ENCODE measurements around the gene LTBP2. TPM values are rescaled to one million over a fixed set of nuclear protein-coding genes. Genes with fewer than 3 reads are reported as not detected.

LTBP2 gene
- total RNA-seq, 2 donors from 2014 or later: 674 to 973 TPM

- no peak for ATAC-seq (ENCODE audit: insufficient number of reproducible peaks, low FRiP score, low read depth)
- no peaks in the 10 kb centered on the region for H3K9me3 ChIP-seq
- H3K36me3 ChIP-seq: peaks cover 27% of the 10 kb centered on the region
- peaks cover 19 to 27% of the 10 kb centered on the region in 2 donors for H3K4me1 ChIP-seq (ENCODE audit: control insufficient read depth in 1 of 2, low read depth in 2 of 2)
- no peaks in the 10 kb centered on the region for H3K27me3 ChIP-seq (replicated peaks; ENCODE audit: insufficient read depth)
- H3K27ac ChIP-seq: no peak overlapping the region
- no peak overlapping the region for H3K4me3 ChIP-seq
- DNase-seq (ENCODE audit: low spot score): no peak
- no peak for TF ChIP-seq CTCF (IDR thresholded peaks at IDR 0.05)
Observed at GRCh38 chr14:74486164-74486563, 125.9 kb downstream of the LTBP2 start.

GRCh38 chr14:74483321-74483720, 128.7 kb downstream of the LTBP2 start:
- ATAC-seq (ENCODE audit: insufficient number of reproducible peaks, low FRiP score, low read depth) (no peak), DNase-seq (ENCODE audit: low spot score) (no peak)
- H3K27me3 ChIP-seq (replicated peaks; ENCODE audit: insufficient read depth): no peaks in the 10 kb centered on the region
- no peak overlapping the region for H3K27ac ChIP-seq
- H3K4me3 ChIP-seq: no peak overlapping the region
- H3K36me3 ChIP-seq: peaks cover 51% of the 10 kb centered on the region
- no peak for TF ChIP-seq CTCF (IDR thresholded peaks at IDR 0.05)
- peaks cover 6 to 8% of the 10 kb centered on the region in 2 donors for H3K4me1 ChIP-seq (ENCODE audit: control insufficient read depth in 1 of 2, low read depth in 2 of 2)
- H3K9me3 ChIP-seq: no peaks in the 10 kb centered on the region

- ATAC-seq (ENCODE audit: insufficient number of reproducible peaks, low FRiP score, low read depth) (no peak), DNase-seq (ENCODE audit: low spot score) (no peak)
- peaks cover 51% of the 10 kb centered on the region for H3K36me3 ChIP-seq
Observed at GRCh38 chr14:74482571-74482970, 129.5 kb downstream of the LTBP2 start.

GRCh38 chr14:74480046-74480445, 132.0 kb downstream of the LTBP2 start:
- Histone ChIP-seq H3K36me3 (peaks cover 45% of the 10 kb centered on the region), H3K4me1 (ENCODE audit: control insufficient read depth in 1 of 2, low read depth in 2 of 2) (peaks cover 0 to 16% of the 10 kb centered on the region in 2 donors), H3K27ac (no peak overlapping the region), H3K4me3 (no peak overlapping the region), H3K27me3 (replicated peaks; ENCODE audit: insufficient read depth) (no peaks in the 10 kb centered on the region), H3K9me3 (no peaks in the 10 kb centered on the region)
- TF ChIP-seq CTCF (IDR thresholded peaks at IDR 0.05): no peak
- DNase-seq (ENCODE audit: low spot score): no peak
- ATAC-seq (ENCODE audit: insufficient number of reproducible peaks, low FRiP score, low read depth): no peak

More at GRCh38 chr14:74482571-74482970, 129.5 kb downstream of the LTBP2 start:
- no peak overlapping the region for H3K27ac ChIP-seq
- no peaks in the 10 kb centered on the region for H3K27me3 ChIP-seq (replicated peaks; ENCODE audit: insufficient read depth)
- H3K4me3 ChIP-seq: no peak overlapping the region
- H3K9me3 ChIP-seq: no peaks in the 10 kb centered on the region
- no peak for TF ChIP-seq CTCF (IDR thresholded peaks at IDR 0.05)
- peaks cover under 1 to 5% of the 10 kb centered on the region in 2 donors for H3K4me1 ChIP-seq (ENCODE audit: control insufficient read depth in 1 of 2, low read depth in 2 of 2)

- Histone ChIP-seq H3K27me3 (replicated peaks; ENCODE audit: insufficient read depth) (no peaks in the 10 kb centered on the region), H3K9me3 (no peaks in the 10 kb centered on the region), H3K27ac (no peak overlapping the region), H3K4me1 (ENCODE audit: control insufficient read depth in 1 of 2, low read depth in 2 of 2) (peaks cover 0 to 18% of the 10 kb centered on the region in 2 donors), H3K4me3 (no peak overlapping the region), H3K36me3 (peaks cover 41% of the 10 kb centered on the region)
- ATAC-seq (ENCODE audit: insufficient number of reproducible peaks, low FRiP score, low read depth): no peak
- peak; percentile 67 for TF ChIP-seq CTCF (IDR thresholded peaks at IDR 0.05)
- DNase-seq (ENCODE audit: low spot score): no peak
Observed at GRCh38 chr14:74478996-74479635, 132.9 kb downstream of the LTBP2 start.
